GM12878 (cell line): Measurements from ENCODE around the gene SLC39A11. TPM values are rescaled to one million over a fixed set of nuclear protein-coding genes. Genes with fewer than 3 reads are reported as not detected.

Source experiments
- ATAC-seq: fragments of 200-7000 bp; cut with Tn5 transposase; 3 replicates; pipeline ENCODE4 v1.9.1; 2020; ENCODE audit warnings: mild to moderate bottlenecking, moderate library complexity
- BruUV-seq: library from RNA; stranded (reverse); fragments of 400-500 nt; replicated peaks from 2 replicates; lab custom pipeline; 2021; lab: Mats Ljungman, UMichigan
- CTCF ChIA-PET: fragments of 300-600 bp; sonication (Branson Sonifier 250); formaldehyde crosslinking; extraction: SDS; loops from one replicate; lab custom pipeline; 2021; ENCODE audit warnings: inconsistent platforms; lab: Yijun Ruan, JAX
- POLR2A ChIA-PET: fragments of 350-600 bp; formaldehyde crosslinking; extraction: SDS; loops from one replicate; lab custom pipeline; 2021; ENCODE audit warnings: inconsistent platforms; lab: Charles Lee
- RAD21 ChIA-PET: fragments of 300-600 bp; sonication (Branson Sonifier 250); formaldehyde crosslinking; loops from one replicate; lab custom pipeline; 2023; ENCODE audit warnings: antibody characterized with exemption; ENCODE audit not compliant: unreplicated experiment; lab: Charles Lee
- SMC1A ChIA-PET: fragments of 300-600 bp; sonication (Branson Sonifier 250); formaldehyde crosslinking; loops from one replicate; lab custom pipeline; 2023; ENCODE audit not compliant: unreplicated experiment, uncharacterized antibody; lab: Charles Lee
- DNase-seq: peaks from one replicate; pipeline ENCODE4 v3.0.0-alpha.2; 2011; ENCODE audit warnings: low read depth, low spot score
- FAIRE-seq: peaks from 3 replicates; lab custom pipeline; 2011; peaks lifted over from hg19 to GRCh38; lab: Jason Lieb, UNC
- H2AFZ ChIP-seq: 2 replicates; pipeline ENCODE4 v1.6.0; 2011; ENCODE audit warnings: low read depth, low read length, control low read depth; ENCODE audit not compliant: control insufficient read depth
- H3K27ac ChIP-seq: 2 replicates; pipeline ENCODE4 v1.5.1; 2011; ENCODE audit warnings: control low read depth; ENCODE audit not compliant: control insufficient read depth, insufficient read depth
- H3K27me3 ChIP-seq, 2 experiments: replicated peaks in 1 of 2; 2 replicates each; pipeline versions ENCODE4 v1.6.0 to v1.6.1; 2011; ENCODE audit warnings: low read length in 1 of 2; ENCODE audit not compliant: control insufficient read depth in 2 of 2, insufficient read depth in 2 of 2
- H3K36me3 ChIP-seq, 2 experiments: 2 replicates each; pipeline ENCODE4 v1.5.1; 2011; ENCODE audit warnings: low read length in 1 of 2; ENCODE audit not compliant: control insufficient read depth in 2 of 2, insufficient read depth in 2 of 2
- H3K4me1 ChIP-seq: 2 replicates; pipeline ENCODE4 v1.6.1; 2011; ENCODE audit warnings: mild to moderate bottlenecking, low read length, moderate library complexity, mixed read lengths; ENCODE audit not compliant: control insufficient read depth, insufficient read depth
- H3K4me2 ChIP-seq: 2 replicates; pipeline ENCODE4 v1.6.0; 2011; ENCODE audit warnings: control low read depth; ENCODE audit not compliant: control insufficient read depth, insufficient read depth
- H3K4me3 ChIP-seq: fragments of 200-600 bp; sonication (generic); 2 replicates; pipeline ENCODE4 v1.5.1; 2016
- H3K79me2 ChIP-seq: 2 replicates; pipeline ENCODE4 v1.6.0; 2011; ENCODE audit warnings: low read length; ENCODE audit not compliant: control insufficient read depth, insufficient read depth
- H3K9ac ChIP-seq: 2 replicates; pipeline ENCODE4 v1.8.0; 2011; ENCODE audit warnings: low read length, control low read depth, mixed read lengths; ENCODE audit not compliant: control insufficient read depth, insufficient read depth
- H3K9me3 ChIP-seq: replicated peaks from 3 replicates; pipeline ENCODE4 v1.5.1; 2011; ENCODE audit warnings: mild to moderate bottlenecking, low read length; ENCODE audit not compliant: control insufficient read depth, insufficient read depth
- H4K20me1 ChIP-seq: 2 replicates; pipeline ENCODE4 v1.6.0; 2011; ENCODE audit not compliant: control insufficient read depth, insufficient read depth
- ATF7 ChIP-seq: fragments of 450-650 bp; IDR thresholded peaks from 2 replicates; pipeline ENCODE4 v1.6.1; 2016; ENCODE audit warnings: low read depth, mild to moderate bottlenecking
- CREM ChIP-seq: IDR thresholded peaks from 2 replicates; pipeline ENCODE4 v1.6.1; 2014; ENCODE audit warnings: antibody characterized with exemption, low read depth
- MXI1 ChIP-seq: fragments of 150-350 bp; IDR thresholded peaks from 2 replicates; pipeline ENCODE4 v1.6.1; 2011; ENCODE audit warnings: low read depth, mild to moderate bottlenecking, inconsistent platforms, low read length, improper control_type of control experiment
- POLR2A ChIP-seq: IDR thresholded peaks from 2 replicates; pipeline ENCODE4 v1.6.1; 2011; ENCODE audit warnings: low read depth, mild to moderate bottlenecking, low read length
- POLR2AphosphoS2 ChIP-seq: IDR thresholded peaks from 2 replicates; pipeline ENCODE4 v1.6.1; 2011; ENCODE audit warnings: low read depth, mild to moderate bottlenecking, low read length, improper control_type of control experiment, moderate library complexity
- SIN3A ChIP-seq: IDR thresholded peaks from 2 replicates; pipeline ENCODE4 v1.6.1; 2012; ENCODE audit warnings: low read depth, low read length, improper control_type of control experiment
- SKIL ChIP-seq: fragments of 450-650 bp; IDR thresholded peaks from 2 replicates; pipeline ENCODE4 v1.6.1; 2017; ENCODE audit warnings: mild to moderate bottlenecking, low read depth, inconsistent platforms; ENCODE audit not compliant: poor library complexity, severe bottlenecking
- STAT1 ChIP-seq: fragments of 450-650 bp; conservative IDR thresholded peaks from 2 replicates; pipeline ENCODE4 v1.6.1; 2014; ENCODE audit warnings: antibody characterized with exemption, mild to moderate bottlenecking
- TCF12 ChIP-seq: IDR thresholded peaks from 2 replicates; pipeline ENCODE4 v1.6.1; 2011; ENCODE audit warnings: low read depth, mild to moderate bottlenecking, low read length
- TCF3 ChIP-seq: IDR thresholded peaks from 2 replicates; pipeline ENCODE4 v1.6.1; 2012; ENCODE audit warnings: low read depth, mild to moderate bottlenecking, low read length, borderline replicate concordance; ENCODE audit not compliant: insufficient read depth
- ZNF384 ChIP-seq: IDR thresholded peaks from 2 replicates; pipeline ENCODE4 v1.6.1; 2012; ENCODE audit warnings: low read depth, mild to moderate bottlenecking, low read length, improper control_type of control experiment, borderline replicate concordance
- WGBS: methylation state at CpG from one replicate; pipeline ENCODE4 v1.1.6; 2016; ENCODE audit warnings: low lambda C conversion rate; ENCODE audit not compliant: insufficient replicate concordance, insufficient coverage; ENCODE audit errors: missing lambda C conversion rate; 5-methylcytosine and 5-hydroxymethylcytosine counted together
- in situ Hi-C: fragments of 300-500 bp; cut with MboI; formaldehyde crosslinking; loops from 9 replicates; pipeline ENCODE4 v1.14.3; 2018; ENCODE audit warnings: mixed read lengths
- intact Hi-C: fragments of 100-400 bp; cut with micrococcal nuclease; formaldehyde crosslinking; loops from one replicate; pipeline ENCODE4 v1.14.2; 2022; ENCODE audit not compliant: unreplicated experiment
- polyA plus RNA-seq, 11 experiments: library from polyadenylated mRNA; depleted of rRNA in 4 of 11; unstranded in 6 of 11; stranded (reverse) in 5 of 11; fragments of >200 nt; fragmentation: Nextera tagmentation in 4 of 11; fragmentation: Illumina TruSeq in 1 of 11; extraction: Ambion mirVana in 4 of 11; extraction: Trizol in 1 of 11; gene quantifications; 1 replicate in 1 of 11; 2 replicates in 10 of 11; pipeline versions ENCODE4 v1.2.1 to v1.2.3, GENCODE V29; 2011 to 2016; ENCODE audit warnings: inconsistent platforms in 2 of 11, missing spikeins in 2 of 11, low read depth in 1 of 11
- total RNA-seq, 4 experiments: library from RNA; depleted of rRNA in 3 of 4; stranded (reverse); fragments of >200 nt in 3 of 4; fragmentation: Illumina TruSeq in 1 of 4; extraction: Trizol in 1 of 4; gene quantifications; 2 replicates each; pipeline versions ENCODE4 v1.2.1 to v1.2.3, GENCODE V29; 2013 to 2021
- TF ChIP-seq, protein P1 (sequence below): fragments of 450-650 bp; IDR thresholded peaks from 2 replicates; pipeline ENCODE4 v1.6.1; 2017; ENCODE audit warnings: mild to moderate bottlenecking

SLC39A11 gene
- total and polyA plus RNA-seq, 10 of the 15 experiments (the other 5 are each of a cell fraction or from before 2014, with no cell fraction given): 8.6 to 23.8 (median 14.0) TPM

DNA sequence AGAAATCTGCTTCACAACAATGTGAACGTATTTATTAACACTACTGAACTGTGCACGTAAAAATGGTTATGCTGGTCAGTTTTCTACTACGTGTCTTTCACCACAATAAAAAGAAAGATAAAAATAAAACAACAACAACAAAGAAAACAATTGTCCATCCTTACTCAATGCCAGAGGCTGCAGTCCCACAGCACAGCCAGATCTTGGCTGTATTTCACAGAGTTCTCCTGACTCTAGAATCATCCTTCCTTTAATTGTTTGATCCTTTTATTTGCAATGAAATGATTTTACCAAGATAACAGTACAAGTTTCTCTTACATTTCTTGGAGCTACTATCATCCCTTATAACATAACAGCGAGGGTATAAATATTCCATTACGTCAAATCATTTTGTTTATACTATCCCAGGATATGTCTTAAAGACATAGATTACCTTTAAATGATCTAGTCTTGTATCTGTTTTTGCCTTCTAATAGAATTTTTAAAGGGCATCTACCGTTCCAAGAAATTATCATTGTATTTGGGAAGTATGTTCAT is 103.3 kb downstream of the SLC39A11 start:
- Histone ChIP-seq H3K27ac (no peak overlapping the region), H4K20me1 (no peaks in the 10 kb centered on the region), H3K4me2 (no peak overlapping the region), H2AFZ (no peak overlapping the region), H3K36me3 (no peaks in the 10 kb centered on the region), H3K27me3 (no peaks in the 10 kb centered on the region), H3K4me3 (no peak overlapping the region), H3K9me3 (peaks cover 4% of the 10 kb centered on the region), H3K79me2 (no peaks in the 10 kb centered on the region), H3K9ac (no peak overlapping the region), H3K4me1 (peaks cover 10% of the 10 kb centered on the region)
- 86% methylated on average over 6 of the region's 6 CpGs for WGBS
- POLR2A ChIA-PET: no interaction called here
- intact Hi-C loops: loop anchor here (5.0 kb wide), 1 partner anchor 383 kb away; no protein-coding TSS in a partner anchor
- RAD21 ChIA-PET: interaction anchor here (1.4 kb wide), 1 partner anchor 167 kb away, joined by 6 read pairs; no protein-coding TSS in a partner anchor
- TF ChIP-seq, protein P1, sequence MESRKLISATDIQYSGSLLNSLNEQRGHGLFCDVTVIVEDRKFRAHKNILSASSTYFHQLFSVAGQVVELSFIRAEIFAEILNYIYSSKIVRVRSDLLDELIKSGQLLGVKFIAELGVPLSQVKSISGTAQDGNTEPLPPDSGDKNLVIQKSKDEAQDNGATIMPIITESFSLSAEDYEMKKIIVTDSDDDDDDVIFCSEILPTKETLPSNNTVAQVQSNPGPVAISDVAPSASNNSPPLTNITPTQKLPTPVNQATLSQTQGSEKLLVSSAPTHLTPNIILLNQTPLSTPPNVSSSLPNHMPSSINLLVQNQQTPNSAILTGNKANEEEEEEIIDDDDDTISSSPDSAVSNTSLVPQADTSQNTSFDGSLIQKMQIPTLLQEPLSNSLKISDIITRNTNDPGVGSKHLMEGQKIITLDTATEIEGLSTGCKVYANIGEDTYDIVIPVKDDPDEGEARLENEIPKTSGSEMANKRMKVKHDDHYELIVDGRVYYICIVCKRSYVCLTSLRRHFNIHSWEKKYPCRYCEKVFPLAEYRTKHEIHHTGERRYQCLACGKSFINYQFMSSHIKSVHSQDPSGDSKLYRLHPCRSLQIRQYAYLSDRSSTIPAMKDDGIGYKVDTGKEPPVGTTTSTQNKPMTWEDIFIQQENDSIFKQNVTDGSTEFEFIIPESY: no peak
- TF ChIP-seq MXI1 (no peak), ATF7 (no peak), TCF12 (no peak), SKIL (no peak), POLR2A (no peak), ZNF384 (no peak), STAT1 (no peak), TCF3 (no peak), SIN3A (no peak), CREM (no peak), POLR2AphosphoS2 (no peak)
- CTCF ChIA-PET: interaction anchor here (0.6 to 2.1 kb wide), 3 partner anchors 38 to 200 kb away, joined by 3 to 4 read pairs (median 3); no protein-coding TSS in a partner anchor
- ATAC-seq (no peak), FAIRE-seq (no peak), DNase-seq (no peak)
- SMC1A ChIA-PET: interaction anchor here (1.1 to 5.8 kb wide), 2 partner anchors 50 to 168 kb away, joined by 3 to 63 read pairs; no protein-coding TSS in a partner anchor
- no TSS peak for BruUV-seq
- in situ Hi-C loops: loop anchor here (5.0 kb wide), 2 partner anchors 168 to 198 kb away; no protein-coding TSS in a partner anchor
